Stimulated activated CD4-positive, alpha-beta T cell treated with anti-CD3 and anti-CD28 coated beads, Interleukin-2, amount 100 ng/mL, for 24 hours (primary cell): ENCODE results near the gene COG6.

Experiments
- DNase-seq, 2 donors: peaks; one replicate each; pipeline ENCODE4 v3.0.0-alpha.2; 2020

Gene COG6

DNA sequence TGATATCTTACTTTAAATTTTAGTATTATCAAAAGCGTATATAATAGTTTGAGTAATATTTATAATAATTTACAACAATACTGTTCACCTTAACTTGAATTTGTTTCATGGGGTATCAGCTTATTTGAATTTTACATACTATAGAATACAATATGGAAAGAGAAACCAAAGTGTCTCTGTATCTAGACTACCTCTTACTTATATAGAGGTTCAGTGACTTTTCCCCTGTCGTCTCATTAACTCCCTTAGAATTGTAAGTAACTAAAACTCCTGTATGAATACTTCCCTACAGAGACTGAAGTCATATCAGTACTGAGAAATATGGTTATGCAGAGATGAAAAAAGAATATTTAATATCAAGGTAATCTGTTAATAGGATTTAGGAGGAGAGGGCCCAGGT is 26.8 kb downstream of the COG6 start:
- no peak for DNase-seq

DNA sequence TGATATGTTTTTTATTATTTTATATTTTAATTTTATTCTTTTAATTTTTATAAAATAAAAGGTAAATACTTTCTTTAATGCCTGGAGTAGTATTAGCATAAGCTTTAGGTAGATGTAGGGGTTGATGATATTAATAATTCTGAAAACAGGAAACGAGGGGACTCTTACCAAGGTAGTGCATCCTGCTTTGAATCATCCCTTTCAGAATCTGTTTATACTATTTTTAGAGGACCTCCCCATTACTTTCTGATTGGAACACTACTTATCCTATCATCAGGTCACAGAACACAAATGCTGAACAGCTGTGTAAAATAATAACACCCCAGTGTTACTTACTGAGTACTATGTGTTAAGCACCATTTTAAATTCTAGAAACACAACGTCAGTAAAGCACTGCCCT is 27.3 kb downstream of the COG6 start:
- no peak for DNase-seq

DNA sequence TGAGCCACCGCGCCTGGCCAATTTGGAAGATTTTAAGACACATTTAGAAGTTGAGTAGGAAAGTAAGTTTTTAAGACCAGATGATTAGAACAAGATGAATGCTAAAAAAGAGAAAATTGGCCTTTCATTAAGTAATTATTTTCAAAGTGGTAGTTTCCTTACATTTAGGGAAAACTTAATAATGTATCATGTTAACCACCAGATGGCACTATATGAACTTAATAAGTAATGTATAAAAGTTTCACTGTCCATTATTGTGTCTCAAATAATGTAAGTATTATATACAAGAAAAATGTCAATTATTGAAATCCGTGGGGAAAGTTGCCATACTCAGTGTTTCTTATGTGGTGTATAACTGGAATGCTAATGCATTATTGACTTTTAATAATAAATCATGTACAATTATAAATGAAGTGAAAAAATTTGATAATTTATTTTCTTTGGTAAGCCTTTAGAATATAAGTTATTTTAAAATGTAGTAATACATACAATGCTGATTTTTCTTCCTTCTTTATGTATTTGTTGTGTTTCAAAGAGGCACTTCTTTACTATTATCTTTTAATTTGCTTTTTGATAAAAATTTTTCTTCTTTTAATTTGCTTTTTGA is 29.2 kb downstream of the COG6 start:
- no peak for DNase-seq

DNA sequence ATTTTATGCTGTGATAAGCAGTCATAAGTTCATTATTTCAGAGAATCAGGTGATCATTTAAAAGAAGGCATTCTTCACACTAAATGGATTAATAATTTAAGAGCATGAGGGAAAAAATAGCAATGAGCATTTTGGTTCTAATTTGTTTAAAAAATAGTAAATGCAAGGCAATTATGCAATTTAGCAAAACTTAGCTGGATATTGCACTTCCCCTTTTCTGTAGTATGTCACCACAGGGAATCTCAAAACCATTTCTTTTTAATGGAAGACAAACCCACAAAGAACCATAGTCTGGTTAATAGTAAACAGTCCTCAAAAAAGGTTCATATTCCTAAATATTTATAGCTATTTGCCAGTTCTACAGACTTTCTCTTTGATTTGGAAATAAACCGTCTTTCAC is 30.2 kb downstream of the COG6 start:
- DNase-seq = no peak

- DNase-seq = no peak
Measured at GRCh38 chr13:39688278-39688677, 32.8 kb downstream of the COG6 start.

- DNase-seq = no peak
Measured at GRCh38 chr13:39688699-39689405, 33.4 kb downstream of the COG6 start.

GRCh38 chr13:39692660-39693438 is 37.4 kb downstream of the COG6 start:
- no peak for DNase-seq

GRCh38 chr13:39699274-39699673 is 43.8 kb downstream of the COG6 start:
- no peak for DNase-seq

DNA sequence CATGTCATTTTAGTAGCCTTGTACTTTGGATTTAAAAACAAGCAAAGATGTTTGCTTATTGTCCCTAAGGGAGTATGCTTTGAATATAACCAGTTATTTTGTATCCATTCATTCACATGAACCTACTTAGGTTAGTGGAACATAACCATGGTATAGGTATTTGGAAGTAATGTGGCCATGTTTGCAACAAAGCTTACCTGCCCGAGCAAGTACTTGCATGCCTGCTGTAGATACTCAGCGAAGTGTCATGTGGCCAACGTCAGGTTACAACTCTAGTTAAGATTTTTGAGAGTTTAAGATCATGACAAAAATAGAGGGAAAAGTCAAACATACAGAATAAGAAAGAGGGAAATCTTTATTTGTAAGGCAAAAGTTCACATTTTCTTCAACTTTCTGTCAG is 57.2 kb downstream of the COG6 start:
- no peak for DNase-seq

- no peak for DNase-seq
Measured at GRCh38 chr13:39729156-39729555, 73.7 kb downstream of the COG6 start.

- no peak for DNase-seq
Measured at GRCh38 chr13:39734952-39735351, 79.5 kb downstream of the COG6 start.

GRCh38 chr13:39737047-39737446 is 81.6 kb downstream of the COG6 start:
- no peak for DNase-seq

- DNase-seq = no peak
Measured at GRCh38 chr13:39740761-39741160, 85.3 kb downstream of the COG6 start.

GRCh38 chr13:39748961-39749360 is 93.5 kb downstream of the COG6 start:
- DNase-seq = no peak

DNA sequence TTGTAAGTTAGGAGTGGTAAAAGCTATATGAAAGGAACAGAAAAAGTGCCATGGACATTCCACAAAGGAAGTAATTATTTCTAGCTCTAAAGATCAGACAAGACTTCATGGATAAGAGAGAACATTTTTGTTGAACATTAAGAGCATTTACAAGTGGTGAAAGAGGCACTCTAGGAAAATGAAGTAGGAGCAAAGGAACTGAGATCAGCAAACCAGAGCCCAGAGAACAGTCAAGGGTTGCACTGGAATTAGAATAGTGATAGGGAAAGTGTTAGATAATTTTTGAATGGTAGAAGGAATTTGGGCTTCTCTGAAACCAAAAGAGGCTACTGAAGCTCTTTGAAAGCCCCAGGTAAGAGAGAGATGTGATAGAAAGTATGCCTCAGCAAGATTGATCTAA is 94.1 kb downstream of the COG6 start:
- no peak for DNase-seq

GRCh38 chr13:39751805-39752204 is 96.3 kb downstream of the COG6 start:
- no peak for DNase-seq

- no peak for DNase-seq
Measured at GRCh38 chr13:39760521-39760920, 105.1 kb downstream of the COG6 start.

- peak; percentile 25 to 33 for DNase-seq
Measured at GRCh38 chr13:39765801-39766463, 110.5 kb downstream of the COG6 start.

GRCh38 chr13:39766464-39767158 is 111.1 kb downstream of the COG6 start:
- DNase-seq = no peak

- no peak for DNase-seq
Measured at GRCh38 chr13:39767791-39768517, 112.5 kb downstream of the COG6 start.

GRCh38 chr13:39768962-39769361 is 113.5 kb downstream of the COG6 start:
- no peak for DNase-seq
